ENCODE data around the gene GNGT1.

The GNGT1 gene

DNA sequence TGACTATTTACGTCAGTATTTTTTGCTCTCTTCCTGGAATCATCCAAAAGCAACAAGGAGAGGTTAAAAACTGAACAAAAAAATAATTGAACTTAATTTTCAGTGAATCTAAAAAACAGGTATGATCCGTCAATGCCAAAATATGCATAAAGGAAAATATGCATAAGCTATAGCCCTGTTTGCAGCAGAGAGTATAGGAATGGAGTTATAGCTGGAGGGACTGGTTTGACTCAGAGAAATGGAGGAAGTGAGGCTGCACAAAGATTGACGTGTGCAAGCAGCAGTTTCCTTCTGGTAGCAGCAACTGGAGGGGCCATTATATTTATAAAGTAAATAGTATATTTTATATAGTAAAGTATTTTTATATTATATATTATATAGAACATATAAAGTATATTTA is 52.3 kb downstream of the GNGT1 start:
- ChIA-PET CTCF (no interaction called here), POLR2A (no interaction called here)
- TF ChIP-seq CTBP1 (IDR thresholded peaks at IDR 0.05; ENCODE audit: borderline replicate concordance) = no peak
- TF ChIP-seq FOXM1 (IDR thresholded peaks at IDR 0.05; ENCODE audit: borderline replicate concordance) = no peak
- no peak for TF ChIP-seq BHLHE40 (IDR thresholded peaks at IDR 0.05; ENCODE audit: borderline replicate concordance)
- TF ChIP-seq SUZ12 (IDR thresholded peaks at IDR 0.05) = no peak
- no peak for TF ChIP-seq FOXK2 (IDR thresholded peaks at IDR 0.05)
- DNase-seq (ENCODE audit: extremely low spot score) = no peak

Measured in HEK293T (cell line).